B cell (primary cell): Measurements from ENCODE around the gene WAC.

Experiments
- CTCF ChIP-seq: fragments of 200-600 bp; IDR thresholded peaks from one replicate; pipeline ENCODE4 v1.8.0; 2022; ENCODE audit warnings: antibody characterized with exemption, mild to moderate bottlenecking
- EZH2 ChIP-seq: IDR thresholded peaks from 2 replicates; pipeline ENCODE4 v1.6.1; 2012; ENCODE audit warnings: borderline replicate concordance, low read depth, mild to moderate bottlenecking, moderate library complexity, low read length; ENCODE audit not compliant: insufficient read depth, poor library complexity, severe bottlenecking

- TF ChIP-seq CTCF = peak; percentile 90
- no peak for TF ChIP-seq EZH2
These were observed 95.4 kb downstream of the WAC start for GRCh38 chr10:28628184-28628893.
